Natural killer cell (primary cell): ENCODE results near the gene CACNB2. TPM values are rescaled to one million over a fixed set of nuclear protein-coding genes. Genes with fewer than 3 reads are reported as not detected.

Experiments
- ATAC-seq, 3 donors: fragments of 150-1000 bp in 2 of 3; fragments of 200-7000 bp in 1 of 3; cut with Tn5 transposase; 1 replicate in 1 of 3; 2 replicates in 2 of 3; pipeline ENCODE4 v1.10.0; 2021; ENCODE audit warnings: mild to moderate bottlenecking in 2 of 3, moderate library complexity in 2 of 3
- DNase-seq, 2 donors: peaks; one replicate each; pipeline versions ENCODE4 v3.0.0 to v3.0.0-alpha.2; 2013 to 2021; ENCODE audit warnings: mixed read lengths in 1 of 2
- H3K27ac ChIP-seq: one replicate; pipeline ENCODE4 v1.5.1; 2013; ENCODE audit warnings: mild to moderate bottlenecking, low read length
- H3K27me3 ChIP-seq: one replicate; pipeline ENCODE4 v1.6.1; 2013; ENCODE audit warnings: low read length; ENCODE audit not compliant: control insufficient read depth, insufficient read depth
- H3K36me3 ChIP-seq: one replicate; pipeline ENCODE4 v1.6.1; 2013; ENCODE audit warnings: low read length; ENCODE audit not compliant: control insufficient read depth, insufficient read depth
- H3K4me1 ChIP-seq: one replicate; pipeline ENCODE4 v1.6.1; 2013; ENCODE audit warnings: low read length; ENCODE audit not compliant: control insufficient read depth, insufficient read depth
- H3K4me3 ChIP-seq: one replicate; pipeline ENCODE4 v1.5.1; 2013; ENCODE audit warnings: low read length
- H3K9me3 ChIP-seq: one replicate; pipeline ENCODE4 v1.6.1; 2013; ENCODE audit warnings: low read length; ENCODE audit not compliant: control insufficient read depth, insufficient read depth
- H3K27ac Mint-ChIP-seq, 2 donors: one replicate each; pipeline ENCODE4 v1.8.0; 2022; ENCODE audit warnings: mild to moderate bottlenecking in 2 of 2, mixed read lengths in 2 of 2, moderate library complexity in 1 of 2
- H3K27me3 Mint-ChIP-seq, 2 donors: one replicate each; pipeline ENCODE4 v1.8.0; 2022; ENCODE audit warnings: low read depth in 2 of 2, mixed read lengths in 2 of 2
- H3K36me3 Mint-ChIP-seq: one replicate; pipeline ENCODE4 v1.8.0; 2022; ENCODE audit warnings: mixed read lengths
- H3K4me1 Mint-ChIP-seq, 2 donors: one replicate each; pipeline ENCODE4 v1.8.0; 2022; ENCODE audit warnings: mixed read lengths in 2 of 2
- H3K4me3 Mint-ChIP-seq: one replicate; pipeline ENCODE4 v1.8.0; 2022; ENCODE audit warnings: mild to moderate bottlenecking, moderate library complexity, mixed read lengths
- H3K9me3 Mint-ChIP-seq, 2 donors: one replicate each; pipeline ENCODE4 v1.8.0; 2022; ENCODE audit warnings: mixed read lengths in 2 of 2
- WGBS: methylation state at CpG from one replicate; pipeline ENCODE4 v1.1.7; 2013; ENCODE audit warnings: missing lambda C conversion rate; ENCODE audit not compliant: insufficient coverage; 5-methylcytosine and 5-hydroxymethylcytosine counted together
- intact Hi-C: fragments of 100-400 bp; cut with micrococcal nuclease; formaldehyde crosslinking; loops from one replicate; pipeline ENCODE4 v1.14.2; 2022
- total RNA-seq, 4 donors: library from RNA; stranded (reverse); fragments of 120-200 nt in 1 of 4; gene quantifications; one replicate each; pipeline versions ENCODE4 v1.2.3 to v1.2.4, GENCODE V29; 2013 to 2022
- TF ChIP-seq, protein P1 (sequence below): fragments of 200-600 bp; IDR thresholded peaks from one replicate; pipeline ENCODE4 v1.8.0; 2022; ENCODE audit warnings: antibody characterized with exemption

The CACNB2 gene
- total RNA-seq, 3 donors from 2014 or later (not counting 1 experiment from before 2014, with no cell fraction given): not detected

DNA sequence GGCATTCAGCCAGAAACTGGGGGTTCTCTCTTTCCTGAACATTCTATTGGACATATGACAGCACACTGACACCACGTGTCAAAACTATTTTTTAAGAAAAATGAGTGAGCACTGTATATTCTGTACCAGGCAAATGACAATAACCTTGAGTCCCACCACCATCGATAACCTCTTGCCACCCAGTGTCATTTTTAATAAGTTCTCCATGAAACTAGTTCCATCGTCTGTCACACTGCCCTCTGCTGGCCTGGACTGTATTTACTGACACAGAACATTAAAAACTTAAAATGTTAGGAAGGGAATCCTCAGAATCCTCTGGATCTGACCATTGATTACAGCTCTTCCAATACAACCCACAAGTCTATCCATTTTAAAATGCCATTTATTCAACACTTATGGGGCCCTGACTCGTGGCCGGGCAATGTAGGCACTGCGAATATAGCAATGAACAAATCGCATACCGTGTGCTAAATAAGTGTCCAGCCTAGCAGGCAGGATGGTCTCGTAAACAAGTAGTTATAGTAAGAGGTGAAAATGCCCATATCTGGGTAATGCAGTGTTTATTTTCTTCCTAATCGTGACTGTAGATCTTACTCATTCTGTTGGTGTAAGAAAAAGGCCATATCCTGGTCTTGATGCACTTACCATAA is 35.9 kb upstream of the CACNB2 start:
- Mint-ChIP-seq H3K27ac (no peak overlapping the region), H3K27me3 (peaks cover 3 to 7% of the 10 kb centered on the region in 2 donors), H3K4me1 (no peaks in the 10 kb centered on the region), H3K4me3 (no peak overlapping the region), H3K9me3 (no peaks in the 10 kb centered on the region), H3K36me3 (no peaks in the 10 kb centered on the region)
- Histone ChIP-seq H3K27me3 (no peaks in the 10 kb centered on the region), H3K4me1 (no peaks in the 10 kb centered on the region), H3K27ac (no peak overlapping the region), H3K36me3 (no peaks in the 10 kb centered on the region), H3K4me3 (no peak overlapping the region), H3K9me3 (no peaks in the 10 kb centered on the region)
- ATAC-seq (peak in 1 of 3 donors; percentile 43), DNase-seq (peak; percentile 20 to 46)
- TF ChIP-seq, protein P1, sequence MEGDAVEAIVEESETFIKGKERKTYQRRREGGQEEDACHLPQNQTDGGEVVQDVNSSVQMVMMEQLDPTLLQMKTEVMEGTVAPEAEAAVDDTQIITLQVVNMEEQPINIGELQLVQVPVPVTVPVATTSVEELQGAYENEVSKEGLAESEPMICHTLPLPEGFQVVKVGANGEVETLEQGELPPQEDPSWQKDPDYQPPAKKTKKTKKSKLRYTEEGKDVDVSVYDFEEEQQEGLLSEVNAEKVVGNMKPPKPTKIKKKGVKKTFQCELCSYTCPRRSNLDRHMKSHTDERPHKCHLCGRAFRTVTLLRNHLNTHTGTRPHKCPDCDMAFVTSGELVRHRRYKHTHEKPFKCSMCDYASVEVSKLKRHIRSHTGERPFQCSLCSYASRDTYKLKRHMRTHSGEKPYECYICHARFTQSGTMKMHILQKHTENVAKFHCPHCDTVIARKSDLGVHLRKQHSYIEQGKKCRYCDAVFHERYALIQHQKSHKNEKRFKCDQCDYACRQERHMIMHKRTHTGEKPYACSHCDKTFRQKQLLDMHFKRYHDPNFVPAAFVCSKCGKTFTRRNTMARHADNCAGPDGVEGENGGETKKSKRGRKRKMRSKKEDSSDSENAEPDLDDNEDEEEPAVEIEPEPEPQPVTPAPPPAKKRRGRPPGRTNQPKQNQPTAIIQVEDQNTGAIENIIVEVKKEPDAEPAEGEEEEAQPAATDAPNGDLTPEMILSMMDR: peak; percentile 49
- WGBS: 71% methylated on average over 10 of the region's 10 CpGs
- intact Hi-C loops: loop anchor here (5.0 kb wide), 1 partner anchor 257 kb away; no protein-coding TSS in a partner anchor

DNA sequence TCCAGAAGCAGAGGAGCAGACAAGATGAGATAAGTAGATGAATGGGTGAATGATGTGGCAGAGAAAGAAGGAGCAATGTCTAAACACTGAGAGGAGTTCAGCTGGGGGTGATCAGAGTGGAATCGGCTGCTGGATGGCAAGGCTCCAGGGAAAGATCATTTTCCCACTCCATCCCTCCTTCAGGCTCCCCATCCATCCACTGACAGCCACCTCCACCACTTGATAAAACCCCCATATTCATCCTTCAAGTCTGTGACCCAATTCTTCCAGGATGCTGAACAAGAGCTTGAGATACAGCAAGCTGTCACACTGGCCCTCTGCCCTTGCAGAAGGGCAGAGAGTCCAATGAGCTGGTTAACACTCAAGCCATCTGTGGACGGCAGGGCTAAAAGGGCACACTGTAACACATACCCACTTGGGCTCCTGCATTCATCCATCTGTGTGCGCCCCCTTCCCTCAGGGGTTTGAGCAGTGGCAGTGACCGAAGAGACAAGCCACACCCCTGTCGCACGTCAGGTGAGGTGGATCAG is 30.8 kb upstream of the CACNB2 start:
- Histone ChIP-seq H3K27me3 (no peaks in the 10 kb centered on the region), H3K36me3 (no peaks in the 10 kb centered on the region), H3K4me3 (no peak overlapping the region), H3K9me3 (no peaks in the 10 kb centered on the region), H3K4me1 (no peaks in the 10 kb centered on the region), H3K27ac (no peak overlapping the region)
- Mint-ChIP-seq H3K36me3 (no peaks in the 10 kb centered on the region), H3K27ac (no peak overlapping the region), H3K27me3 (peaks cover 0 to 3% of the 10 kb centered on the region in 2 donors), H3K9me3 (no peaks in the 10 kb centered on the region), H3K4me3 (no peak overlapping the region), H3K4me1 (no peaks in the 10 kb centered on the region)
- intact Hi-C loops: no loop called here
- ATAC-seq (no peak), DNase-seq (no peak)
- TF ChIP-seq, protein P1: no peak
- WGBS: 93% methylated on average over 6 of the region's 6 CpGs

DNA sequence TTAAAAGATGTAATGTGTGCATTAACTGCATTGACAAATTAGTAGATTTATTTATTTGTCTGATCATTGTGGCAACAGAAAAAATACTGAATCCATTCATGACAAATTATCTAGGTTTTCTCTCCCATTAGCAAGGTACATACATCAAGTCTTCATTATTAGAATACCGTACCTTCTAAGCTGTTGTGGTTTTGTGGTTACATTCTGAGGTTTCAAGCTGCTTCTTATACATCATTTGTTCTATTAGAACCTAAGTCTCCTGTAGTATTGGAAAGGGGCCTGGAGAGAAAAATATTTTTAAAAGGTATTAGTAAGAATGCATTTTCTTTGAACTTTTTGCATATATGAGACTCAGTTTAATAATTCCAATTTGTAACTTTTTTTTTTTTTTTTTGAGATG is 26.3 kb upstream of the CACNB2 start:
- WGBS: no CpG with 5 or more reads among the region's 1 CpG
- Histone ChIP-seq H3K27me3 (no peaks in the 10 kb centered on the region), H3K27ac (no peak overlapping the region), H3K36me3 (no peaks in the 10 kb centered on the region), H3K4me1 (no peaks in the 10 kb centered on the region), H3K9me3 (no peaks in the 10 kb centered on the region), H3K4me3 (no peak overlapping the region)
- no peak overlapping the region for H3K4me3 Mint-ChIP-seq
- intact Hi-C loops: no loop called here
- H3K4me1 Mint-ChIP-seq: no peaks in the 10 kb centered on the region
- no peaks in the 10 kb centered on the region for H3K27me3 Mint-ChIP-seq
- no peak for DNase-seq
- peaks cover 0 to 2% of the 10 kb centered on the region in 2 donors for H3K9me3 Mint-ChIP-seq
- H3K36me3 Mint-ChIP-seq: no peaks in the 10 kb centered on the region
- no peak for ATAC-seq
- H3K27ac Mint-ChIP-seq: no peak overlapping the region
- TF ChIP-seq, protein P1: no peak
